ENCODE data around the gene SUMO3. TPM values are rescaled to one million over a fixed set of nuclear protein-coding genes. Genes with fewer than 3 reads are reported as not detected.

SUMO3 gene
- total RNA-seq, 1 experiment from 2014 or later = 153 TPM

DNA sequence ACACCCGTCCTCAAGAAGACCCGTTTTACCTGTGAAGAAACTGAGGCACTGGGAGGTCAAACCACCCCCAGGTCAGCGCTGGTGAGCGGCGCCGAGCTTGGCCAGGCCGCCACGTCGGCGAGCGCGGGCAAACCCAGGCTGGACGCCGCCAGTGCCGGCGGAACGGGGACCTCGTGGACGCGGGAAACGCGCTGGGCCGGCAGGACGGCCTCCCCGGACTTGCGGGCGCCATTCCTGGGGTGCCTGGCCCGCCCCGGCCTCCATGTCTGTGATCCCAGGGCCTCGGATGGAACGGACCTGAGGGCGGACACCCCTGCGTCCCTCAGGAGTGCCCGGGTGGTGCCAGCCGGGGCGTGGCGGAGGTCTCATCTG, 764 bp upstream of the SUMO3 start:
- H3K9me3 ChIP-seq = peaks cover 33% of the 10 kb centered on the region

DNA sequence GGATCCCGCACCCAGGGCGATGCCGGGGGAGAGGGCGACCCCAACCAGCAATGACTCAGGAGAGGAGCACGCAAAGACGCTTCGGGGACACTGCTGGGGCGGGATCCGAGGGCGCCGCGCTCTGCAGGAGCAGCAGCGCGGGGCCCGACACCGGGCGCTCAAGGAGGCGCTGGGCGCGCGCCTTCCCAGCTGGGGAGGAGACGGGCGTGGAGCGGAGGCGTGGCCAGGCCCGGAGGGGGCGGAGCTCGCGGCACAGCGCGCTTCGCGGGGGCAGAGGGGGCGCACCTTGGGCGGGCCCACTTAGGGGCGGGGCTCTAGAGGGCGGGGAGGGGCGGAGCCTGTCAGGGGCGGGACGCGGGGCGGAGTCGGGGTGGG, 369 bp downstream of the SUMO3 start:
- no peaks in the 10 kb centered on the region for H3K27me3 ChIP-seq
- peaks cover 21% of the 10 kb centered on the region for H3K36me3 ChIP-seq
- peak overlapping the region; percentile 72 for H3K4me3 ChIP-seq
- peaks cover 22% of the 10 kb centered on the region for H3K9me3 ChIP-seq
- DNase-seq = peak; percentile 85

More for the DNA sequence above, 764 bp upstream of the SUMO3 start:
- Histone ChIP-seq H3K27me3 (no peaks in the 10 kb centered on the region), H3K36me3 (peaks cover 14% of the 10 kb centered on the region), H3K4me3 (peak overlapping the region; percentile 72)
- DNase-seq = no peak

DNA sequence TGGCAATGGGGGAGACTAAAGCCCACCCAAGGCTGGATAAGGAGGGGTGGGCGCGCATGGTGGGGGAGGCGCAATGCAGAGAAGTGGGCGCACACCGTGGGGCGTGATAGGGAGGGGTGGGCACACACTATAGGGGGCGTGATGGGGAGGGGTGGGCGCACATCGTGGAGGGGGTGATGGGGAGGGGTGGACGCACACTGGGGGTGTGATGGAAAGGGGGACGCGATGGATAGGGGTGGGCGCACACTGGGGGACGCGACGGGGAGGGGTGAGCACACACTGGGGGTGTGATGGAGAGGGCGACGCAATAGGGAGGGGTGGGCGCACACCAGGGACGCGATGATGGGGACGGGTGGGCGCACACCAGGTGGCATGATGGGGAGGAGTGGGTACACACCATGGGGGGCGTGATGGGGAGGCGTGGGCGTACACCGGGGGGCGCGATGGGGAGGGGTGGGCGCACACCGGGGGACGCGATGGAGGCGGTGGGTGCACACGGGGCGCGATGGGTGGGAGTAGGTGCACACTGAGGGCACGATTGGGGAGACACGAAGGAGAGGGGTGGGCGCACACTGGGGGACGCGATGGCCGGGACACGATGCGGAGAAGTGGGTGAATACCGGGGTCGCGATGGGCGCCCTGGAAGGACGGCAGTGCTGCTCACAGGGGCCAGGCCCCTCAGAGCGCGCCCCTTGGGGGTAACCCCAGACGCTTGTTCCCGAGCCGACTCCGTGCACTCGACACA, 929 bp downstream of the SUMO3 start:
- H3K27me3 ChIP-seq = no peaks in the 10 kb centered on the region
- DNase-seq = no peak

DNA sequence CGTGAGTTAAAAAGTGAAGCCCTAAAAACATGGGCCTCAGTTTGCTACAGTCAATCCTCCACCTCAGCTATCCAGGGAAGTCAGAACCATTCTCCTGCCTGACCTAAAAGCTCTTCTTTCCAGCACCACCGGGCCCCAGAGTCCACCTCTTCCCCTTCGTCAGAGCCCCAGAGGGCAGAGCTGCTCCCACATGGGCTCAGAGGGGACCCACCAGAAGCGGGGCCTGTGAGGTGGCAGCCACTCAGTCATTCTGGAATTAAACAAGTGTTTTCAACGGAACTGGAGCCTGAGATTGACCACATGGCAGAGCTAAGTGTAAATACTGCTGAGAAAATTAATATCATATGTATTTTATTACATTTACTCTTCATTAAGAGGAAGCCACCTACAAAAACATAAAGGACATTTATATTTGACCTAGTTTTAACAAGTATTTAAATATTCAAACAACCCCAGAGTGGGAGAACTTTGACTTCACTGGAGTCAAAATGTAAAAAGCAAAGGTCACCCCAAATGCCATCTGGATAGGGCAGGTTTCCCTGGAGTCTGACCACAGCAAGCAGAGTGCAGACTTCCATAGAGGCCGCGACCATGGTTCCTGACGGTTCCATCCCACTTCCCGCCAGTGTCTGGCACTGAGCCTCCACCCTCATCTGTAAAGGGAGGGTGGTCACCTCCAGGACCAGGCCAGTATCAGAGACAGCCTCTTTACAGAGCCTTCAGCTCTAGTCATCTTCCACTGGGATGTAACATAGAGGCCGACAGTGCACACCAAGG, 1.8 kb downstream of the SUMO3 start:
- no peaks in the 10 kb centered on the region for H3K27me3 ChIP-seq
- H3K36me3 ChIP-seq = peaks cover 32% of the 10 kb centered on the region
- no peak overlapping the region for H3K4me3 ChIP-seq
- H3K9me3 ChIP-seq = peaks cover 11% of the 10 kb centered on the region
- DNase-seq = no peak

More for the DNA sequence above, 929 bp downstream of the SUMO3 start:
- Histone ChIP-seq H3K4me3 (peak overlapping the region; percentile 72), H3K9me3 (peaks cover 16% of the 10 kb centered on the region), H3K36me3 (peaks cover 25% of the 10 kb centered on the region)

DNA sequence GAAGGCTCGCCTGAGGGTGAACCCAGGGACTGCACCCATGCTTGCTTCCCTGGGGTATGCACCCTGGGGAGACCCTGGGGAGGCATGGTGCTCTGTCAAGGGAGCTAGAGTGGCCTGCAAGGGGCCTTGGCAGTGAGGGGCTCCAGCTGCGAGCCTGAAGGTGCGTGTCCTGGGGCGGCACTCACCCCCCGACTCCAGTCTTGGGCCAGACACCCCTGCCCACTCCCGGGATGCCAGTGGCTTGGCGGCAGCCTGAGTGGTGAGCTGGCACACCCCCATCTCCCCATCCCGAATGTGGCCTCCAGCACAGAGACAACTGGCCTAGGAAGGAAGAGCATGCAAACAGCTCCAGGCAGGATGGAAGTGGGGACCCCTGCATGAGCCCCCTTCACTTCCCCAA, 2.6 kb downstream of the SUMO3 start:
- peaks cover 9% of the 10 kb centered on the region for H3K9me3 ChIP-seq
- no peaks in the 10 kb centered on the region for H3K27me3 ChIP-seq
- DNase-seq = no peak
- peaks cover 38% of the 10 kb centered on the region for H3K36me3 ChIP-seq
- no peak overlapping the region for H3K4me3 ChIP-seq

DNA sequence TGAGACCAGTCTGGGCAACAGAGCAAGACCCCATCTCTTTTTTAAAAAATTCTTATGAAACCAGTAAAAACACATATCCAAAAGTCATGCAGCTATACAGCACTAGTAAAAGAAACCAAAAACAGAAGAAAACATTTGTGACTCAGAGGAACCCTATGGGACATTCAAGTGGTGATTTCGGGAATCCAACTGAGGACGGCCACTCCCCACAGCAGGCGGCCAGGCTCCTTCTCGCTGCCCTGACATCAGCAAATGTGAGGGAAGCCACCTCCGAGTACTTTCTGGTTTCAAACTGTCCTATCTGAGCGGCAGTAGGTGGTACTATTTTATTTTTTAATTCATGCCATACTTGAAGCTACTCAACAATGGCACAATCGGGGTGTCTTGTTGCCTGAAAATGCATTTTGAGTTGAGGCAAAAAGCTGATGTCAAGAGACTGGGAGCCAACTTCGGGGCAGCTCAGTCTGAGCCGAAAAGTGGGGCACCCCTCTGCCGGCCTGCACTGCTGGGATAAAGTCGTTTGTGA, 3.3 kb downstream of the SUMO3 start:
- peaks cover 45% of the 10 kb centered on the region for H3K36me3 ChIP-seq
- H3K4me3 ChIP-seq = no peak overlapping the region
- DNase-seq = no peak
- no peaks in the 10 kb centered on the region for H3K27me3 ChIP-seq
- H3K9me3 ChIP-seq = peaks cover 6% of the 10 kb centered on the region

DNA sequence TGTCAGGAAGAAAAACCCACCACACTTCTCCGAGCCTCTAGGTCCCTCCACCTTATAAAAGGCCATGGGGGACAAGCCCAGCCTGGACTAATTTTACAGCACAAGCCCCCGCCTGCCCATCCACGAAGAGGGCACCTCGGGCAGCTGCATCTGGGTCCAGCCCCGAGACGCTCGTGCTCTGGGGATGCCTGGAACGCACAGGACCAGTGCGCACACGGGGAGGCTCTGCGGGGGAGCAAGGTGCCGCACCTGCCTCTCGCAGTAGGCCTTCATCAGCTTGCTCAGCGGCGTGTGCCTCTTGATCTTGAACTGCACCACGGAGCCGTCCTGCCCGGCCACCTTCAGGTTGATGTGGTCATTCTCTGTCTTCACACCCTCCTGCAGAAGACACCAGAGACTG, 4.1 kb downstream of the SUMO3 start:
- Histone ChIP-seq H3K4me3 (no peak overlapping the region), H3K36me3 (peaks cover 52% of the 10 kb centered on the region), H3K9me3 (no peaks in the 10 kb centered on the region), H3K27me3 (no peaks in the 10 kb centered on the region)
- no peak for DNase-seq

DNA sequence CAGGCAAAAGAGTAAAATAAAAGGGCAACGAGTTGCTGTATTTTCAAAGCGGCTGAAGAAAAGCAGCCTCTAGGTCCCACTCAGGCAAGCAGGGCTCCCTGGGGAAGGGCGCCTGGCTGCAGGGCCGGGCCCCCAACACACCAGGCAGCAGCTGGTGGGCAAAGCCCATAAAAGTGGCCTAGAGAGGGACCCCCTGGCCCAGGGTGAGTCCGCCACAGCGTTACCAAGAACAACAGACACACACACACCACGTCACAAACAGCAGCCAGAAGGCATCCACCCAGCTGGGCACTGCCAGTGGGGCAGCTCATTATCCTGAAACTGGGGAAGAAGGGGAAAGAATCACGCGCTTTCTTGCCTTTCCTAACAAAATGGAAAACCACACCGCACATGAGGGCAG, 4.7 kb downstream of the SUMO3 start:
- Histone ChIP-seq H3K36me3 (peaks cover 57% of the 10 kb centered on the region), H3K27me3 (no peaks in the 10 kb centered on the region), H3K9me3 (no peaks in the 10 kb centered on the region), H3K4me3 (no peak overlapping the region)
- DNase-seq = no peak

DNA sequence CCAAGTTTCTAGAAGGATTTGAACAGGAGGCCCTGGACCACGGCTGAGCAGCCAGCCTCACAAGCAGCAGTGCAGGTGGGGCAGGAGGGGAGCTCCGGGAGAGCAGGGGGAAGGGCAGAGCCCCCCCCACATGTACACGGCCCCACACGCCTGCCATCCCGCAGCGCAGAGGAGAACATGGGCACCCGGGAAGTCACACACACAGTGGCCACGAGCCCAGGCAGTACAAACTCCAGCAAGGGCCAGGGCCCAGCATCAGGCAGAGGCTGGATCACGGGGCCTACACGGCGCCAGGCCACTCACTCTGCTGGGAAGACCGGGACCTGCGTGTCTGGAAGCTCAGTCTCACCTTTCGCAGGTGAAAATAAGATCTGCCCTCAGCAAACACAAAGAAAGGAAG, 5.2 kb downstream of the SUMO3 start:
- Histone ChIP-seq H3K9me3 (no peaks in the 10 kb centered on the region), H3K27me3 (no peaks in the 10 kb centered on the region), H3K36me3 (peaks cover 63% of the 10 kb centered on the region), H3K4me3 (no peak overlapping the region)
- no peak for DNase-seq

DNA sequence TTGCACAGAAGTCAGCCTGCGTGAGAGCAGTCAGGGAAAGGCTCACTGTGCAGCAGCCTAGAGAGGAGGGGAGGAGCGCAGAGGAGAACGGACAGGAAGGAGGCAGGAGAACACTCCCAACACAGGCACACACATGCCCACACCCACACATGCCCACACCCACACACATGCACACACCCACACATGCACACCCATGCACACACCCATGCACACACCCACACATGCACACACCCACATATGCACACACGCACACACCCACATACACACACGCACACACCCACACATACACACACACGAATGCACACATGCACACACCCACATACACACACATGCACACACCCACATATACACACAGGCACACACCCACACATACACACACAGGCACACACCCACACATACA, 7.1 kb downstream of the SUMO3 start:
- no peak for DNase-seq
- Histone ChIP-seq H3K4me3 (no peak overlapping the region), H3K27me3 (no peaks in the 10 kb centered on the region), H3K36me3 (peaks cover 71% of the 10 kb centered on the region), H3K9me3 (no peaks in the 10 kb centered on the region)

DNA sequence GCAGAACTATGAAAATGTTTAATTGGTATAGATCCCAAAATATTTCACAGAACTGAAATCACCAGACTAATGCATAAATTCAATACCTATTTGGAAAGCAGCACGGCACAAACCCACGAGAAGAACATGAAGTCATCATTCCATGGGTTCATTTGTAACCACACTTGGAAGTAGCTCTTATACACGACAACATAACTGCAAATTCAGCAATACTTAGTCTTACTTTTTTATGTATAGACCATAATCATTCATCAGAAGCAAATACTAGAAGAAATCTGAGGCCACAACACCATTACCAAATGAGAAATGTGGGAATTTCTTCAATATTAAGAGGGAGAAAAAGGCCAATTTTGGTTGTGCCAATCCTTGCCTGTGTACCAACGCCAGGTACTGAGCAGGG, 12.0 kb downstream of the SUMO3 start:
- H3K36me3 ChIP-seq = peaks cover 84% of the 10 kb centered on the region
- H3K4me3 ChIP-seq = no peak overlapping the region
- no peaks in the 10 kb centered on the region for H3K27me3 ChIP-seq
- no peak for DNase-seq
- H3K9me3 ChIP-seq = no peaks in the 10 kb centered on the region

DNA sequence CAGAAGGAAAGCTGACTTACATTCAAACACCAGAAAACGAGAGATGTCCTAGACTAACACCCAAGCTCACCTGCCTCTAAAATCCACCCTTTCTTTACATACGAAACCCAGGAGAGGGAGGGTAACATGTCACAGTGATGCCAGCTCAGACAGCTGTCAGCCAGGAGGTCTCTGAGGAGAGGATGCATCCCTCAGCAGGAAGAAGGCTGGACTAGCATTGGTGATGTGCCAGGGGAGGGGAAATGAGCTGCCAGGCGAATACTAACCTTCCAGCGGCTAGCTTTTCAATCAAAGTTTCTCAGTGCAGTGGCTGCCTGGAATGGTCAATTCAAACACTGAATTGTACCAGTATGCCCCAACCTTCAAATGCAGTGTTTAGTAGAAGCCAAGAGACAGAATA, 12.6 kb downstream of the SUMO3 start:
- DNase-seq = no peak
- Histone ChIP-seq H3K9me3 (no peaks in the 10 kb centered on the region), H3K4me3 (no peak overlapping the region), H3K27me3 (no peaks in the 10 kb centered on the region), H3K36me3 (peaks cover 86% of the 10 kb centered on the region)

DNA sequence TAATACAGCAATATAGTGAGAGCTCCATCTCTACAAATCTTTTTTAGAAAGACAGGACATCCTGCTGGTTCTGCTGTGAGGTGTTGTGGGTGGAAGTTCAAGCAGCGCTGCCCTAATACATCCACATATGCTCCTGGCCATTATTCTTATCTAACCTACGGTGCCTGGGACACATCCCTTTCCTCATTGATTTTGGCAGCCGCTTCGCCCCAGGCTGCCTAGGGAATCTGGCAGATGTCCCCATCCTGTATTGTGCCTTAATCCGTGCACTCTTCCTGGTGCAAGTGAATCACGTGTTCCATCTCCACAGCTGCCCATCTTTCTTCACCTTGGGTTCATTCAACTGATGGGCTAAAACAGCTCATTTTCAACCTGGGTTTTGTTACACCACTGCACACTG, 13.1 kb downstream of the SUMO3 start:
- peaks cover 86% of the 10 kb centered on the region for H3K36me3 ChIP-seq

DNA sequence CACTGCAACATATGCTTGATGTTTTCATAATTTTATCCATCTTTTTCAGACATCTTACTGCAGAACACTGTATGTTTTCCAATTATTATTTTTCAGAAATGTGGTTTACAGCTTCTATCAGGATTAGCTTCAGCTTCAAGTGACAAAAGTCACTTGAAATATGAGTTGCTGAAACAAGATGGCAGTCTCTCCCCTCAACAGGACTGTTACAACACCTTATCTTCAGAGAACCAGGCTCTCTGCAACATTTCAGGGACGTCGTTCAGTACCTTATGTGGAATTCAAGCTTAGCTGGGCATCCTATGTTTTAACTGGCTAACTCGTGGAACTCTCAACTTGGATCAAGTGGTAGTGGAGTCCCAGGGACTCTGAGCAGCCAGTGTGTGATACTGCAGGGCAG, 14.2 kb downstream of the SUMO3 start:
- Histone ChIP-seq H3K4me3 (no peak overlapping the region), H3K9me3 (no peaks in the 10 kb centered on the region), H3K27me3 (no peaks in the 10 kb centered on the region), H3K36me3 (peaks cover 87% of the 10 kb centered on the region)
- DNase-seq = no peak

More for the DNA sequence above, 13.1 kb downstream of the SUMO3 start:
- no peak for DNase-seq
- no peaks in the 10 kb centered on the region for H3K9me3 ChIP-seq
- no peak overlapping the region for H3K4me3 ChIP-seq
- no peaks in the 10 kb centered on the region for H3K27me3 ChIP-seq

DNA sequence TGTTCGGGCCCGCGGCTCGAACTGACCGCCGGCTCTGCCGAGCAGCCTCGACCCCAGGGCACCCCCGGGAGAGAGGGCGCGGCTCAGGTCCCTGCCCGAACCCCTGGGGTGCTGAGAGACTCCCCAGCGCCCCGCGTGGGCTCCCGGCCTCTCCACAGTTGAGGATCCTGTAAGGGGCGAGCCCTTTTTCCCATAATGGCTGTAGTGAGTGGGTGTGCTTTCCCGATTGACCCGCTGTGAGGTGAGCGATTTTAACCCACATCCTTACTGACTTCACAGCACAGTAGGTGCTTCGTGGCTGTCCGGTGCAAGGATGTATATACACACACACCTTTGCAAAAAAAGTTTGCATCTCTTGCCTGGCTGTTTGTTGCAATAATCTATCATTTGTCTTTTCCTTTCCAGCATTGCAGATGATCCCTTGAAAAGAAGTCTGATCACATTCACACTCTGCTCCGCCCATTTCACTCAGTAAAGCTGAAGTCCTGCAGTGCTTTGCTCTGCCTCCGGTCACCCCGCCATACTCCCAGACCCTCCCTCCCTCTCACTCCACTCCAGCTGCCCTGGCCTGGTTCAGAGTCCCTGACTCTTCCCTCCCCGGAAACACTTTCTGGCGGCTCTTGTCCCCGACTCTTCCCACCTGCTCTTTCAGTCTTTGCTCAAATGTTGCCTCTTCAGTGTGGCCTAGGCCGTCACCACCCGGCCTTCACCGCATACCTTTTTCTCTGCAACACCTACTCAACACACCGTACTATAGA, 15.3 kb downstream of the SUMO3 start:
- Histone ChIP-seq H3K36me3 (peaks cover 87% of the 10 kb centered on the region), H3K4me3 (peak overlapping the region; percentile 86), H3K9me3 (no peaks in the 10 kb centered on the region), H3K27me3 (no peaks in the 10 kb centered on the region)
- peak; percentile 39 for DNase-seq

DNA sequence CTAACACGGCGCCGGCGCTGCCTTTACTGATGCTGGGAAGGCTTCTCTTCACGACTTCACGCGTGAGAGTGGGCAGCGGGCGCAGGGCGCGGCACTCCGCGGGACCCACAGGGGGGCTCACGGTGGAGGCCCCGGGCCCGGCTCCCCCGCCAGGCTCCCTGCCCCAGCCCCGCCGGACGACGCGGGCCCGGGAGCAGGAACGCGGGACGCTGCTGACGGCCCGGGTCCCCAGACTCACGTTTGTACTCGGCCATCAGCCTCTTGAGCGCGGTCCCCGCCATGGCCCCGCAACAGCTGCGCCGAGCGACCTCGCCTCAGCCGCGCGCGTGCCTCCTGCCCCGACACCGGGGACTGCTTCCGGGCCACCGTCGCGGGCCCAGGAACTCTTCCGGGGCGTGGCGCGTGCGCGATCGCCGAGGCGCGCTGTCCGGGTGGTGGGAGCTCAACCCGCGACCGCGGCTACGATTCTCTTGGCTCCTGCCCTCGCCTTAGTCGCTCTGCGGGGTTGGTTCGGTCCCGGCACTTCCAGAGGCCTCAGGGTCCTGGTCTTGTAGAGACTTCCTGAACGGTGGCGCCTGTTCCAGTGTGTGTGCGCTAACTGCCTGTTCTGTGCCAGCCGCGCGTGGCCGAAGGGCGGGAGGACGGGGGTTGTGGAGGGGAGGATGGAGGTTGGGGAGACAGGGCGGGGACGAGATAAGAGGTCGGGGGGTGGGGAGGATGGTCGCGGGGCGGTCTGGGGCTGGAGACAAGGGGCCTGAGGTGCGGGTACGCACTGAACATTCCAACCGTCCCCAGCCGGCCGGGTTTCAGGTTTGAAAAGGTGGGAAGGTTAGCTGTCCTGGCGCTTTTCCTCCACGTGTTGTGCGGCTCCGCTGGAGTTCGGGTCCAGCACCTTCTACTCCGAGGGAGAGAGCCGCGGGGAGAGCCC, 16.1 kb downstream of the SUMO3 start, which contains the start of gene UBE2G2:
Gene UBE2G2 (minus strand): TSS at position 353 of the 928 bp plus-strand sequence. CDS start 72 bp downstream, at position 281.
- peaks cover 85% of the 10 kb centered on the region for H3K36me3 ChIP-seq

More for the DNA sequence above, 16.1 kb downstream of the SUMO3 start, which contains the start of gene UBE2G2:
- peak; percentile 89 for DNase-seq
- no peaks in the 10 kb centered on the region for H3K9me3 ChIP-seq
- peak within 1 kb of the TSS; percentile 86 for H3K4me3 ChIP-seq
- H3K27me3 ChIP-seq = no peaks in the 10 kb centered on the region
